Astrocyte (in vitro differentiated cells and primary cell): ENCODE results near the gene MAPKAPK3. TPM values are rescaled to one million over a fixed set of nuclear protein-coding genes. Genes with fewer than 3 reads are reported as not detected.
A peak's percentile ranks its signal among the peaks of the same experiment; 100 is the strongest.

Experiments
- DNase-seq: peaks from one replicate; pipeline ENCODE4 v3.0.0-alpha.2; 2010; ENCODE audit warnings: low read depth
- FAIRE-seq: peaks from 2 replicates; lab custom pipeline; 2011; peaks lifted over from hg19 to GRCh38; lab: Jason Lieb, UNC
- H2AFZ ChIP-seq: 2 replicates; pipeline ENCODE4 v1.6.0; 2012; ENCODE audit warnings: low read depth, low read length, inconsistent platforms
- H3K27ac ChIP-seq: 2 replicates; pipeline ENCODE4 v1.5.1; 2011; ENCODE audit warnings: low read depth, low read length, inconsistent platforms
- H3K27me3 ChIP-seq: 2 replicates; pipeline ENCODE4 v1.6.0; 2011; ENCODE audit warnings: low read length, inconsistent platforms; ENCODE audit not compliant: insufficient read depth
- H3K36me3 ChIP-seq: 2 replicates; pipeline ENCODE4 v1.5.1; 2011; ENCODE audit warnings: low read length, inconsistent platforms; ENCODE audit not compliant: insufficient read depth
- H3K4me1 ChIP-seq: 2 replicates; pipeline ENCODE4 v1.5.1; 2011; ENCODE audit warnings: low read length, inconsistent platforms; ENCODE audit not compliant: insufficient read depth
- H3K4me2 ChIP-seq: 2 replicates; pipeline ENCODE4 v1.6.0; 2012; ENCODE audit warnings: low read length, inconsistent platforms
- H3K4me3 ChIP-seq: 2 replicates; pipeline ENCODE4 v1.5.1; 2011; ENCODE audit warnings: low read depth, mild to moderate bottlenecking, low read length, inconsistent platforms; ENCODE audit not compliant: insufficient read depth
- H3K79me2 ChIP-seq: 2 replicates; pipeline ENCODE4 v1.6.0; 2012; ENCODE audit warnings: mild to moderate bottlenecking, low read length, inconsistent platforms; ENCODE audit not compliant: insufficient read depth
- H3K9ac ChIP-seq: 2 replicates; pipeline ENCODE4 v1.6.0; 2012; ENCODE audit warnings: mild to moderate bottlenecking, low read length, inconsistent platforms
- H3K9me3 ChIP-seq: 2 replicates; pipeline ENCODE4 v1.5.1; 2012; ENCODE audit warnings: low read depth, mild to moderate bottlenecking, low read length, inconsistent platforms; ENCODE audit not compliant: insufficient read depth
- H4K20me1 ChIP-seq: 2 replicates; pipeline ENCODE4 v1.6.0; 2012; ENCODE audit warnings: low read length, inconsistent platforms; ENCODE audit not compliant: insufficient read depth
- H3K27ac Mint-ChIP-seq: one replicate; pipeline ENCODE4 v1.8.0; 2021; ENCODE audit warnings: mild to moderate bottlenecking, mixed read lengths; ENCODE audit not compliant: unreplicated experiment
- H3K27me3 Mint-ChIP-seq: one replicate; pipeline ENCODE4 v1.8.0; 2021; ENCODE audit warnings: low read depth, mixed read lengths; ENCODE audit not compliant: unreplicated experiment
- H3K36me3 Mint-ChIP-seq: one replicate; pipeline ENCODE4 v1.8.0; 2021; ENCODE audit warnings: low read depth, mixed read lengths; ENCODE audit not compliant: unreplicated experiment
- H3K4me1 Mint-ChIP-seq: one replicate; pipeline ENCODE4 v1.8.0; 2021; ENCODE audit warnings: low read depth, mixed read lengths; ENCODE audit not compliant: unreplicated experiment
- H3K4me3 Mint-ChIP-seq: one replicate; pipeline ENCODE4 v1.8.0; 2021; ENCODE audit warnings: mild to moderate bottlenecking, moderate library complexity, mixed read lengths; ENCODE audit not compliant: unreplicated experiment
- H3K9me3 Mint-ChIP-seq: one replicate; pipeline ENCODE4 v1.8.0; 2021; ENCODE audit warnings: mild to moderate bottlenecking, mixed read lengths; ENCODE audit not compliant: unreplicated experiment
- EZH2 ChIP-seq: IDR thresholded peaks from 2 replicates; pipeline ENCODE4 v1.6.1; 2012; ENCODE audit warnings: mild to moderate bottlenecking, low read length, inconsistent platforms; ENCODE audit not compliant: insufficient read depth
- total RNA-seq: library from RNA; stranded (reverse); gene quantifications from 2 replicates; pipeline ENCODE4 v1.2.1, GENCODE V29; 2021
- TF ChIP-seq, protein P1 (sequence below): IDR thresholded peaks from 2 replicates; pipeline ENCODE4 v1.5.1; 2011; ENCODE audit warnings: low read depth, mild to moderate bottlenecking, inconsistent platforms, low read length, moderate library complexity; ENCODE audit not compliant: insufficient read depth

The MAPKAPK3 gene
- total RNA-seq, 1 donor from 2014 or later, result 23.4 TPM

DNA sequence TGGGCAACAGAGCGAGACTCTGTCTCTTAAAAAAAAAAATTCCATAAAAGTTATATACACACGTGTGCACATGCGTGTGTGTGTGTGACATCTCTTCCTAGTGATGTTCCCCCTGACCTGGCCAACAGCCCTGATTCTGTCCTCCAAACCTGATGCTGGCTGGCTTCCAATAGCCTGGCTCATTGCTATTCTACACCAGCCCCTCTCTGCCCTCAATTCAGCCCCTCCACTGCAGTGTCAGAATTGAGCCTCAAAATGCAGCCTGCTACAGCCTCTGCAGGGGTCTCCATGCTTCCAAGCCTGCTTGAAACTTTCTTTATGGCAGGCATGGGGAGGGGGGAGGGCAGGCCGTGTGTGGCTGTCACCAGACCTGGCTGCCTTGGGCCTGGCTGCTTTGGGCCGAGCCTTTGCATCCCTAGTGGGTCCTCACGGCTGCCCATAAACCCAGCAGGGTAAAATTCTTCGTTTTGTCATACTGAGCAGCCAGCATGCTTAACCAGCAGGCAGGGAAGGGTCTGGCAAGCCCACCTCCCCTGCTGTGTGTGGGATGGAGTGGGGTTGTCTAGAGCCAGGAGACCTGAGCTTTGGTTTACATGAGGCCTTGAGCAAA is 35.1 kb downstream of the MAPKAPK3 start:
- H3K4me2 ChIP-seq, result no peak overlapping the region

DNA sequence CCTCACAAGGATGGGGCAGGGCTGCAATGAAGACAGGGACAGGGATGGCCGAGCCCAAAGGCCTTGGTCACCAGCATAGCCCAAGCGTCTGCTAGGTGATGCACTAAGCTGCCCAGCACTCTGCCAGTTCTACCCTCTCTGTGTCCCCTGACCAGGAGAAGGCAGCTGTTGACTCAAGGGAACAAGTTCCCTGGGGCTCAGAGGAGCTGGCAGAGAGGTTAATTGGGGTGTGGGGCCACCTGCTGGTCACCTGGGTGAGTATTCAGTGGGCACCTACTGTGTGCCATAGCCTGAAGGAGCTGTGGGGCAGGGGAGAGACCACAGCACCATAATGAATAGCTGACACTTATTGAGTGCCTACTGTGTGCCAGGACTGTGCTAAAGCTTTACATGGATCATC is 35.8 kb downstream of the MAPKAPK3 start:
- Histone ChIP-seq H3K27ac (no peak overlapping the region), H3K9me3 (no peaks in the 10 kb centered on the region), H3K4me3 (no peak overlapping the region), H3K4me1 (peaks cover 5% of the 10 kb centered on the region), H2AFZ (no peak overlapping the region), H3K79me2 (no peaks in the 10 kb centered on the region), H3K27me3 (no peaks in the 10 kb centered on the region), H4K20me1 (no peaks in the 10 kb centered on the region), H3K4me2 (no peak overlapping the region), H3K9ac (no peak overlapping the region), H3K36me3 (no peaks in the 10 kb centered on the region)
- DNase-seq (no peak), FAIRE-seq (no peak)
- Mint-ChIP-seq H3K4me3 (no peak overlapping the region), H3K27ac (no peak overlapping the region), H3K4me1 (peaks cover 9% of the 10 kb centered on the region), H3K27me3 (peaks cover 30% of the 10 kb centered on the region), H3K9me3 (no peaks in the 10 kb centered on the region), H3K36me3 (no peaks in the 10 kb centered on the region)
- TF ChIP-seq, protein P1, sequence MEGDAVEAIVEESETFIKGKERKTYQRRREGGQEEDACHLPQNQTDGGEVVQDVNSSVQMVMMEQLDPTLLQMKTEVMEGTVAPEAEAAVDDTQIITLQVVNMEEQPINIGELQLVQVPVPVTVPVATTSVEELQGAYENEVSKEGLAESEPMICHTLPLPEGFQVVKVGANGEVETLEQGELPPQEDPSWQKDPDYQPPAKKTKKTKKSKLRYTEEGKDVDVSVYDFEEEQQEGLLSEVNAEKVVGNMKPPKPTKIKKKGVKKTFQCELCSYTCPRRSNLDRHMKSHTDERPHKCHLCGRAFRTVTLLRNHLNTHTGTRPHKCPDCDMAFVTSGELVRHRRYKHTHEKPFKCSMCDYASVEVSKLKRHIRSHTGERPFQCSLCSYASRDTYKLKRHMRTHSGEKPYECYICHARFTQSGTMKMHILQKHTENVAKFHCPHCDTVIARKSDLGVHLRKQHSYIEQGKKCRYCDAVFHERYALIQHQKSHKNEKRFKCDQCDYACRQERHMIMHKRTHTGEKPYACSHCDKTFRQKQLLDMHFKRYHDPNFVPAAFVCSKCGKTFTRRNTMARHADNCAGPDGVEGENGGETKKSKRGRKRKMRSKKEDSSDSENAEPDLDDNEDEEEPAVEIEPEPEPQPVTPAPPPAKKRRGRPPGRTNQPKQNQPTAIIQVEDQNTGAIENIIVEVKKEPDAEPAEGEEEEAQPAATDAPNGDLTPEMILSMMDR, result peak; percentile 4
- TF ChIP-seq EZH2, result no peak

More for the DNA sequence above, 35.1 kb downstream of the MAPKAPK3 start:
- H3K4me1 Mint-ChIP-seq, result peaks cover 9% of the 10 kb centered on the region
- Histone ChIP-seq H3K27ac (no peak overlapping the region), H2AFZ (no peak overlapping the region), H3K9ac (no peak overlapping the region), H4K20me1 (no peaks in the 10 kb centered on the region), H3K9me3 (no peaks in the 10 kb centered on the region), H3K4me1 (peaks cover 5% of the 10 kb centered on the region), H3K27me3 (no peaks in the 10 kb centered on the region), H3K4me3 (no peak overlapping the region), H3K36me3 (no peaks in the 10 kb centered on the region), H3K79me2 (no peaks in the 10 kb centered on the region)
- TF ChIP-seq, protein P1, result no peak
- no peak for TF ChIP-seq EZH2
- peaks cover 2% of the 10 kb centered on the region for H3K9me3 Mint-ChIP-seq
- no peak for FAIRE-seq
- peaks cover 27% of the 10 kb centered on the region for H3K27me3 Mint-ChIP-seq
- H3K27ac Mint-ChIP-seq, result no peak overlapping the region
- no peaks in the 10 kb centered on the region for H3K36me3 Mint-ChIP-seq
- H3K4me3 Mint-ChIP-seq, result no peak overlapping the region
- DNase-seq, result no peak

DNA sequence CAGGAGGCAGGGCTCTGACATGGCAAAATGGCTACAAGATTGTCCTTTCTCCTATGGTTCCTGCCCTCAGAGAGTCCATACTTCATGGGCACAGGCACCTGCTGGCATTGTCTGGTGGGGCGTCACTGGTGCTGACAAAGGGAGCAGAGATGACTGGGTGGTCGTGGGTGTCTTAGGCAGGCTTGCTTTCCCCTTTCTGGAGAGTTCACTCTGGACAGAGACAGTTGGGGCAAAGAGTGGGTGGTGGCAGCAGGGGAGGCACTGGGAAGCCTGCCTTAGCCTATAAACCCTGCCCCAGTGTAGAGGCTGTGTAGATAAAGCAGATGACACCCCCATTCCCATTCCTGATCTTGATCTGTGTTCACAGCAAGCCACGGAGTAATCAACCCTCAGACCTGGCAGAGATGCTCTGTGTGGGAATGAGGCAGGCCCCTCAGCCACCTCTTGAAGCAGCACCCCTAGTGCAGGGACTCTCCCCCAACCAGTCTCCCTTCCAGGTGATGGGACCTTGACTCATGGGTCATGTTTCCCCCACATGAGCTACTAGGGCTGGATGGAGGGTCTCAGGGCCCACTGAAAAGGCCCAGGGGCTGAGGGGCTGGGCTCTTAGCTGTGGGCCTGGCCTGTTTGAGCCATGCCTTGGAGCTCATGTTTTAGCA is 37.1 kb downstream of the MAPKAPK3 start:
- DNase-seq, result no peak
- peaks cover 5% of the 10 kb centered on the region for H3K4me1 ChIP-seq
- Mint-ChIP-seq H3K27ac (no peak overlapping the region), H3K4me3 (no peak overlapping the region), H3K4me1 (peaks cover 13% of the 10 kb centered on the region), H3K27me3 (peaks cover 36% of the 10 kb centered on the region), H3K36me3 (no peaks in the 10 kb centered on the region), H3K9me3 (no peaks in the 10 kb centered on the region)
- no peak for TF ChIP-seq EZH2
- TF ChIP-seq, protein P1, result no peak
- no peak for FAIRE-seq
- no peaks in the 10 kb centered on the region for H4K20me1 ChIP-seq
- no peak overlapping the region for H3K4me3 ChIP-seq
- H2AFZ ChIP-seq, result no peak overlapping the region
- no peaks in the 10 kb centered on the region for H3K27me3 ChIP-seq
- H3K27ac ChIP-seq, result no peak overlapping the region
- no peak overlapping the region for H3K4me2 ChIP-seq
- no peaks in the 10 kb centered on the region for H3K9me3 ChIP-seq
- no peaks in the 10 kb centered on the region for H3K79me2 ChIP-seq
- no peaks in the 10 kb centered on the region for H3K36me3 ChIP-seq
- H3K9ac ChIP-seq, result no peak overlapping the region
